Nephron (organoid): Measurements from ENCODE around the gene PRDM12.

ENCODE experiments used
- H3K27ac Mint-ChIP-seq, 3 experiments: 2 replicates each; pipeline ENCODE4 v1.8.0; 2020; ENCODE audit warnings: mixed read lengths in 3 of 3, mild to moderate bottlenecking in 2 of 3, moderate library complexity in 1 of 3
- H3K27me3 Mint-ChIP-seq: 2 replicates; pipeline ENCODE4 v1.8.0; 2021; ENCODE audit warnings: low read depth, mild to moderate bottlenecking, moderate library complexity, mixed read lengths
- H3K36me3 Mint-ChIP-seq: 2 replicates; pipeline ENCODE4 v1.8.0; 2020; ENCODE audit warnings: low read depth, mixed read lengths
- H3K4me1 Mint-ChIP-seq: 2 replicates; pipeline ENCODE4 v1.8.0; 2020; ENCODE audit warnings: mixed read lengths
- H3K4me3 Mint-ChIP-seq, 3 experiments: 2 replicates each; pipeline ENCODE4 v1.8.0; 2020; ENCODE audit warnings: mild to moderate bottlenecking in 3 of 3, mixed read lengths in 3 of 3, moderate library complexity in 2 of 3
- H3K9me3 Mint-ChIP-seq: 2 replicates; pipeline ENCODE4 v1.8.0; 2020; ENCODE audit warnings: mixed read lengths
- TF ChIP-seq, protein P1 (sequence below), 3 experiments: fragments of 200-600 bp; sonication (generic); IDR thresholded peaks; one replicate each; pipeline ENCODE4 v1.5.0; 2021; ENCODE audit warnings: antibody characterized with exemption in 3 of 3; ENCODE audit not compliant: unreplicated experiment in 3 of 3

The PRDM12 gene

DNA sequence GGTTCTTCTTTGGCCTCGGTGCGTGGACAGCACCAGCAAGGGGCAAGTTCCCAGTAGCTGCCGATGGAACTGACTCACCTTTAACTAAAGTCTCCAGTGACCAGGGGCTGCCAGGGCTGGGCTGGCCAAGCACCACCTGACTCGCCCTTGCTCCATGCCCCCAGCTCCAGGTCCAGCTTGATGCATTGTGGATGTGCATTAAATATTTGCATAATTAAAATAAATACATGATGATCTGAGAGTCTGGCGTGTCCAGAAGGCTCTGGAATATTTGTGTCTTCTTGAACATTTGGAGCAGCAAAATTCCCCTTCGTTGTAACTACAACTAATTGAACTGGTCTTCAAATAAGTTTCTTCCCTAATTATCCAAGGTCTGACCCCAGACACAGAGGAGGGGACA lies 9.5 kb upstream of the PRDM12 start:
- no peaks in the 10 kb centered on the region for H3K36me3 Mint-ChIP-seq
- TF ChIP-seq, protein P1, sequence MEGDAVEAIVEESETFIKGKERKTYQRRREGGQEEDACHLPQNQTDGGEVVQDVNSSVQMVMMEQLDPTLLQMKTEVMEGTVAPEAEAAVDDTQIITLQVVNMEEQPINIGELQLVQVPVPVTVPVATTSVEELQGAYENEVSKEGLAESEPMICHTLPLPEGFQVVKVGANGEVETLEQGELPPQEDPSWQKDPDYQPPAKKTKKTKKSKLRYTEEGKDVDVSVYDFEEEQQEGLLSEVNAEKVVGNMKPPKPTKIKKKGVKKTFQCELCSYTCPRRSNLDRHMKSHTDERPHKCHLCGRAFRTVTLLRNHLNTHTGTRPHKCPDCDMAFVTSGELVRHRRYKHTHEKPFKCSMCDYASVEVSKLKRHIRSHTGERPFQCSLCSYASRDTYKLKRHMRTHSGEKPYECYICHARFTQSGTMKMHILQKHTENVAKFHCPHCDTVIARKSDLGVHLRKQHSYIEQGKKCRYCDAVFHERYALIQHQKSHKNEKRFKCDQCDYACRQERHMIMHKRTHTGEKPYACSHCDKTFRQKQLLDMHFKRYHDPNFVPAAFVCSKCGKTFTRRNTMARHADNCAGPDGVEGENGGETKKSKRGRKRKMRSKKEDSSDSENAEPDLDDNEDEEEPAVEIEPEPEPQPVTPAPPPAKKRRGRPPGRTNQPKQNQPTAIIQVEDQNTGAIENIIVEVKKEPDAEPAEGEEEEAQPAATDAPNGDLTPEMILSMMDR (IDR thresholded peaks at IDR 0.05; ENCODE audit: unreplicated experiment in 3 of 3) = no peak
- H3K4me1 Mint-ChIP-seq = no peaks in the 10 kb centered on the region
- peaks cover 90% of the 10 kb centered on the region for H3K27me3 Mint-ChIP-seq
- no peak overlapping the region for H3K27ac Mint-ChIP-seq
- no peak overlapping the region for H3K4me3 Mint-ChIP-seq
- peaks cover 7% of the 10 kb centered on the region for H3K9me3 Mint-ChIP-seq

DNA sequence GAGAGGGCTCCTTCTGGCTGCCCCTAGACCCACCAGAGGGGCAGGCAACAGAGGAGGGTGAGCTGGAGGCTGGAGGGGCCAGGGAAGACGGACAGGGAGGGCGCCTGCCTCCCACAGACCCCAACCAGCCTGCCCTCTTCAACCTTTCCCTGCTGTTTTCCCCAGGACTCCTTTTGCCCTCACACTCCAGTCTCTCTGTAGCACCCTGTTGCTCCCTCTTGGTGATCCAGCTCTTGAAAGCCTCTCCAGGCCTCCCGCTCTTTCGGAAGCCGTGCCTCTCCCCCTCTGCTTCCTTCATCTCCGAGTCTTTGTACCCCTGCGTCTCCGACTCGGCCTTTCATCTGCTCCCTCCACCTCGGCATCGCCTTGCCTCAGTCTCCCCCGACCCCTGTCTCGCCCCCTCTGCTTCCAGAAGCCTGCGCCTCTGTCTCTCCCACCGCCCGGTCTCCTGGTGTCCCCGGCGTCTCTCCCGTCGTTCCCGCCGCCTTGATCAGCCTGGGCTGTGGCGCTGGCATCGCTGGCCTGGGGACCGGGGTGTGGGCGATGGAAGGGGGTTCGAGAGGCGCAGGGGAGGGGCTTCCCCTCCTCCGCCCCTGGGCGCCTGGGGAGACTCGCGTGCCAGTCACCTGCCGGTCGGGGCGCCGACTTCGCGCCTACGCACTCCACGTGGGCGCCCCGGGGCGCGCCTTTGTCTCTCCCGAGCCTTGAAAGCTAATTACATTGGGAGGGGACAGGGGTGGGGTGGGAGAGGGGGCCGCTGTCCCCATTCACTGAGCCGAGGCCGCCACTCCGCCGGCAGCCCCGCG lies 5.3 kb upstream of the PRDM12 start:
- TF ChIP-seq, protein P1 (IDR thresholded peaks at IDR 0.05; ENCODE audit: unreplicated experiment in 3 of 3) = no peak
- Mint-ChIP-seq H3K4me3 (peak overlapping the region in 1 of 3 experiments; percentile 57), H3K9me3 (peaks cover 7% of the 10 kb centered on the region), H3K27ac (no peak overlapping the region), H3K4me1 (peaks cover 6% of the 10 kb centered on the region), H3K27me3 (peaks cover 98% of the 10 kb centered on the region), H3K36me3 (no peaks in the 10 kb centered on the region)

DNA sequence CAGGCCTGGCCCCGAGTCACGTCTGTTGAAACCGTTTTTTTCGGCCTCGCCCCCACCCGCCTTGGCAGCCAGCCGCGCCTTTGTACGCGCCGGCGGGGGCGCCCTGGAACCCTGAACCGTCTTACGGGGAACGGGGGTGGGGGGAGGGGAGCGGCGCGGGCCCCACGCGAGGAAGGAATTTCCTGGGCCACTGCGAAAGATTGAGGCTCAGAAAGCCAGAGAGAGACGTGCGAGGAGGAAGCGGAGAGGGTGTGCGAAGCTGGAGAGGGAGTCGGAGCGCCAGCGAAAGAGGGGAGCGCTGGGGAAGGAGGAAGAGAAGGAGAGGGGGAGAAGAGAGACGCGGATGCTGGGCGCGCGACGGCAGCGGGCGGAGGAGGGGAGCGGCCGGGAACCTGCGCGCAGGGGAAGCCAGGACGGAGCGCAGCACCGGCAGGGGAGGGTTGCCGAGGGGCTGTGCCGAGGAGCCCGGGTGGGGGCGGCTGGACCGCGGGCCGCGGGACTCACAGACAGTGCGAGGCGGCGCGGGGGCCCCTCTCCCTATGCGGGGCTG lies 4.6 kb upstream of the PRDM12 start:
- H3K27me3 Mint-ChIP-seq = peaks cover 98% of the 10 kb centered on the region
- peaks cover 6% of the 10 kb centered on the region for H3K4me1 Mint-ChIP-seq
- TF ChIP-seq, protein P1 (IDR thresholded peaks at IDR 0.05; ENCODE audit: unreplicated experiment in 3 of 3) = no peak
- no peak overlapping the region for H3K27ac Mint-ChIP-seq
- H3K36me3 Mint-ChIP-seq = no peaks in the 10 kb centered on the region
- H3K9me3 Mint-ChIP-seq = peaks cover 7% of the 10 kb centered on the region
- H3K4me3 Mint-ChIP-seq = peak overlapping the region in 2 of 3 experiments; percentile 73 to 75

DNA sequence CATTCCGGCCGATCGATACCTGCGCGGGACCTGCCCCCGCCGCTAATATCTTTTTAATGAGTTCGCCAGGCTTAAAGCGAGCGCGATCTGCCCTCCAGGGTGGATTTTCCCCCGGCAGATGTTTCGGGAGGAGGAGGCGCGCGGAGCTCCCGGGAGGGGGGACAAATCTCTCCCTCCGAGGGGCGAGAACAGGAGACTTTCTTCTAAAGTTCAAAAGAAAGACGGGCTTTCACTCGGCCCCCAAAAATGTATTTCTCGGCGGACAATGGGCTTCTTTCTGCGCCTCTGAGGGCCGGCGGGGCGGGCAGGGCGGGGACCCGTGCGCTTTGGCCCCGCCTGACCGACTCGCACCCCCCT lies 4.1 kb upstream of the PRDM12 start:
- Mint-ChIP-seq H3K27me3 (peaks cover 98% of the 10 kb centered on the region), H3K4me1 (peaks cover 9% of the 10 kb centered on the region), H3K9me3 (peaks cover 7% of the 10 kb centered on the region), H3K27ac (no peak overlapping the region), H3K36me3 (no peaks in the 10 kb centered on the region), H3K4me3 (peak overlapping the region in 2 of 3 experiments; percentile 59 to 62)
- TF ChIP-seq, protein P1 (IDR thresholded peaks at IDR 0.05; ENCODE audit: unreplicated experiment in 3 of 3) = no peak

DNA sequence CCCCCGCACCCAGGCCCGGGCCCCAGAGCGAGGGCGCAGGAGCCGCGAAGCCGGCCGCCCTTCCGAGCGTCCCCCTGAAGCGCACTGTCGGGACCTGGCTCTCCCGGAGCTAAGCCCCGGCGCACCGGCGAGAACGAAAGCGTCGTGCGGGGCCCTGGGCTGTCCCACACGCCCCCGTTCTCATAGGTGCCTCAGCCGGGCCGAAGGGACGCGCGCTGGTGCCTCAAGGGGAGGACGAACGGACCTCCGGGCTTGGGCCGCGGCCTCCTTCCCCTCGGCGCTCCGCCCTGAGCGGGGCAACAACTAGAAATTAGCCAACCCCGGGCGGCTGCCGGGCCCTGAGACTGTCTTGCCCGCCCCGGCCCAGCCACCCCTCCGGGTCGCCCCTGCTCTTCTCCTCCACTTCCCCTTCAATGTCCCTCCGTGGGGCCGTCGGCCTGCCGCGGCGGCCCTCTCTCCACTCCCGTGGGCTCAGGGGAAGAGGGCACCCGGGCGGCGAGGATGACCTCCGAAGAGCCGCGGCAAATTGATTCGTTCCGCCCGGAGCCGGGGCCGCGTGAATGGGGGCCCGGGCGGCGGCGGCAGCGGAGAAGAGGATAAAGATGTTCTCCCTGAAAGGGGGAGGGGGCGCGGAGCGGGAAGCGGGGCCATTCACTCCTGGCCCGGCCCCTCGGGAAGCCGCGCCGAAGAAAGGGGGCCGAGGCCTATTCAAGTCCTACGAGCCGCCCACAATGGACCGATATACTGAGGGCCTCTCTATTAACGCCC lies 3.5 kb upstream of the PRDM12 start:
- peaks cover 98% of the 10 kb centered on the region for H3K27me3 Mint-ChIP-seq
- no peak overlapping the region for H3K4me3 Mint-ChIP-seq
- no peak overlapping the region for H3K27ac Mint-ChIP-seq
- H3K4me1 Mint-ChIP-seq = peaks cover 13% of the 10 kb centered on the region
- peaks cover 7% of the 10 kb centered on the region for H3K9me3 Mint-ChIP-seq
- H3K36me3 Mint-ChIP-seq = no peaks in the 10 kb centered on the region
- TF ChIP-seq, protein P1 (IDR thresholded peaks at IDR 0.05; ENCODE audit: unreplicated experiment in 3 of 3) = no peak
